Activated CD8-positive, alpha-beta memory T cell treated with anti-CD3 and anti-CD28 coated beads, Interleukin-2, amount 10 ng/mL, durations not matched to agents 7 days and 5 days (primary cell): Measurements from ENCODE around the gene DMD. TPM values are rescaled to one million over a fixed set of nuclear protein-coding genes. Genes with fewer than 3 reads are reported as not detected.

Source experiments
- ATAC-seq: fragments of 150-1000 bp; cut with Tn5 transposase; one replicate; pipeline ENCODE4 v1.10.0; 2021; ENCODE audit warnings: moderate library complexity
- CTCF ChIA-PET: fragments of 350-600 bp; sonication (Branson Sonifier 250); formaldehyde crosslinking; loops from one replicate; lab custom pipeline; 2021; ENCODE audit warnings: antibody characterized with exemption; lab: Charles Lee
- DNase-seq: peaks from one replicate; pipeline ENCODE4 v3.0.0-alpha.2; 2020
- H3K27ac Mint-ChIP-seq: one replicate; pipeline ENCODE4 v1.8.0; 2021; ENCODE audit warnings: mild to moderate bottlenecking, mixed read lengths
- H3K27me3 Mint-ChIP-seq: one replicate; pipeline ENCODE4 v1.8.0; 2021; ENCODE audit warnings: mixed read lengths
- H3K36me3 Mint-ChIP-seq: one replicate; pipeline ENCODE4 v1.8.0; 2021; ENCODE audit warnings: mild to moderate bottlenecking, mixed read lengths
- H3K4me1 Mint-ChIP-seq: one replicate; pipeline ENCODE4 v1.8.0; 2021; ENCODE audit warnings: mixed read lengths
- H3K4me3 Mint-ChIP-seq: one replicate; pipeline ENCODE4 v1.8.0; 2021; ENCODE audit warnings: mild to moderate bottlenecking, moderate library complexity, mixed read lengths
- H3K9me3 Mint-ChIP-seq: one replicate; pipeline ENCODE4 v1.8.0; 2022; ENCODE audit warnings: low read depth, mixed read lengths
- total RNA-seq, 2 experiments: library from RNA; stranded (reverse); gene quantifications; one replicate each; pipeline ENCODE4 v1.2.3, GENCODE V29; 2021

The DMD gene
- total RNA-seq, 2 experiments from 2014 or later, result 0.32 to 8.4 TPM

GRCh38 chrX:32496671-32497070 is 714.7 kb downstream of the DMD start:
- no peak overlapping the region for H3K27ac Mint-ChIP-seq
- H3K27me3 Mint-ChIP-seq, result no peaks in the 10 kb centered on the region
- H3K36me3 Mint-ChIP-seq, result no peaks in the 10 kb centered on the region
- ATAC-seq (no peak), DNase-seq (no peak)
- H3K9me3 Mint-ChIP-seq, result no peaks in the 10 kb centered on the region
- H3K4me3 Mint-ChIP-seq, result no peak overlapping the region
- H3K4me1 Mint-ChIP-seq, result no peaks in the 10 kb centered on the region
- CTCF ChIA-PET, result no interaction called here

- H3K9me3 Mint-ChIP-seq, result no peaks in the 10 kb centered on the region
- H3K36me3 Mint-ChIP-seq, result no peaks in the 10 kb centered on the region
- H3K27ac Mint-ChIP-seq, result no peak overlapping the region
- H3K27me3 Mint-ChIP-seq, result no peaks in the 10 kb centered on the region
- ATAC-seq (no peak), DNase-seq (no peak)
- no peak overlapping the region for H3K4me3 Mint-ChIP-seq
- CTCF ChIA-PET, result no interaction called here
- no peaks in the 10 kb centered on the region for H3K4me1 Mint-ChIP-seq
These were observed 715.5 kb downstream of the DMD start for GRCh38 chrX:32495855-32496254.

GRCh38 chrX:32489125-32489524 is 722.2 kb downstream of the DMD start:
- Mint-ChIP-seq H3K27ac (no peak overlapping the region), H3K36me3 (no peaks in the 10 kb centered on the region), H3K27me3 (no peaks in the 10 kb centered on the region), H3K4me3 (no peak overlapping the region), H3K4me1 (no peaks in the 10 kb centered on the region), H3K9me3 (no peaks in the 10 kb centered on the region)
- ATAC-seq (no peak), DNase-seq (no peak)
- CTCF ChIA-PET, result no interaction called here

GRCh38 chrX:32483534-32484136 is 727.7 kb downstream of the DMD start:
- no peak overlapping the region for H3K4me3 Mint-ChIP-seq
- no peaks in the 10 kb centered on the region for H3K9me3 Mint-ChIP-seq
- CTCF ChIA-PET, result interaction anchor here (0.6 kb wide), 1 partner anchor 267 kb away, joined by 3 read pairs; no protein-coding TSS in a partner anchor
- ATAC-seq (no peak), DNase-seq (no peak)
- H3K27ac Mint-ChIP-seq, result no peak overlapping the region
- no peaks in the 10 kb centered on the region for H3K36me3 Mint-ChIP-seq
- H3K27me3 Mint-ChIP-seq, result no peaks in the 10 kb centered on the region
- no peaks in the 10 kb centered on the region for H3K4me1 Mint-ChIP-seq

- H3K4me1 Mint-ChIP-seq, result no peaks in the 10 kb centered on the region
- no peaks in the 10 kb centered on the region for H3K27me3 Mint-ChIP-seq
- H3K4me3 Mint-ChIP-seq, result no peak overlapping the region
- H3K27ac Mint-ChIP-seq, result no peak overlapping the region
- CTCF ChIA-PET, result no interaction called here
- DNase-seq, result no peak
- no peaks in the 10 kb centered on the region for H3K9me3 Mint-ChIP-seq
- H3K36me3 Mint-ChIP-seq, result no peaks in the 10 kb centered on the region
- ATAC-seq, result no peak
These were observed 731.3 kb downstream of the DMD start for GRCh38 chrX:32480019-32480418.

GRCh38 chrX:32472364-32472763 is 739.0 kb downstream of the DMD start:
- H3K9me3 Mint-ChIP-seq, result no peaks in the 10 kb centered on the region

GRCh38 chrX:32455704-32456103 is 755.6 kb downstream of the DMD start:
- Mint-ChIP-seq H3K27me3 (no peaks in the 10 kb centered on the region), H3K4me1 (peaks cover 5% of the 10 kb centered on the region), H3K36me3 (peaks cover 4% of the 10 kb centered on the region), H3K27ac (no peak overlapping the region), H3K4me3 (no peak overlapping the region), H3K9me3 (peaks cover 4% of the 10 kb centered on the region)
- DNase-seq, result no peak
- CTCF ChIA-PET, result no interaction called here
- ATAC-seq, result no peak

More at GRCh38 chrX:32472364-32472763, 739.0 kb downstream of the DMD start:
- Mint-ChIP-seq H3K27ac (no peak overlapping the region), H3K4me1 (no peaks in the 10 kb centered on the region), H3K4me3 (no peak overlapping the region), H3K36me3 (no peaks in the 10 kb centered on the region), H3K27me3 (no peaks in the 10 kb centered on the region)
- CTCF ChIA-PET, result no interaction called here
- DNase-seq, result no peak
- no peak for ATAC-seq

- Mint-ChIP-seq H3K36me3 (peaks cover 6% of the 10 kb centered on the region), H3K4me1 (peaks cover 10% of the 10 kb centered on the region), H3K9me3 (peaks cover 4% of the 10 kb centered on the region), H3K27ac (peak overlapping the region; percentile 80), H3K4me3 (peak overlapping the region; percentile 18), H3K27me3 (no peaks in the 10 kb centered on the region)
- CTCF ChIA-PET, result no interaction called here
- ATAC-seq (no peak), DNase-seq (no peak)
These were observed 759.2 kb downstream of the DMD start for GRCh38 chrX:32451954-32452695.

- H3K36me3 Mint-ChIP-seq, result peaks cover 6% of the 10 kb centered on the region
- no peak for DNase-seq
- CTCF ChIA-PET, result no interaction called here
- H3K4me3 Mint-ChIP-seq, result no peak overlapping the region
- peaks cover 10% of the 10 kb centered on the region for H3K4me1 Mint-ChIP-seq
- H3K27ac Mint-ChIP-seq, result peak overlapping the region; percentile 23
- peaks cover 4% of the 10 kb centered on the region for H3K9me3 Mint-ChIP-seq
- no peak for ATAC-seq
- no peaks in the 10 kb centered on the region for H3K27me3 Mint-ChIP-seq
These were observed 762.4 kb downstream of the DMD start for GRCh38 chrX:32448945-32449344.

GRCh38 chrX:32448320-32448719 is 763.0 kb downstream of the DMD start:
- Mint-ChIP-seq H3K27me3 (no peaks in the 10 kb centered on the region), H3K36me3 (peaks cover 6% of the 10 kb centered on the region), H3K27ac (peak overlapping the region; percentile 23), H3K9me3 (peaks cover 4% of the 10 kb centered on the region), H3K4me3 (no peak overlapping the region), H3K4me1 (peaks cover 10% of the 10 kb centered on the region)
- DNase-seq (peak; percentile 39), ATAC-seq (peak; percentile 70)
- CTCF ChIA-PET, result no interaction called here

- H3K27ac Mint-ChIP-seq, result no peak overlapping the region
- no peak overlapping the region for H3K4me3 Mint-ChIP-seq
- H3K27me3 Mint-ChIP-seq, result no peaks in the 10 kb centered on the region
- H3K9me3 Mint-ChIP-seq, result peaks cover 4% of the 10 kb centered on the region
- ATAC-seq (no peak), DNase-seq (no peak)
- peaks cover 10% of the 10 kb centered on the region for H3K4me1 Mint-ChIP-seq
- CTCF ChIA-PET, result no interaction called here
- peaks cover 6% of the 10 kb centered on the region for H3K36me3 Mint-ChIP-seq
These were observed 763.7 kb downstream of the DMD start for GRCh38 chrX:32447640-32448039.

- Mint-ChIP-seq H3K27ac (no peak overlapping the region), H3K36me3 (no peaks in the 10 kb centered on the region), H3K9me3 (no peaks in the 10 kb centered on the region), H3K27me3 (no peaks in the 10 kb centered on the region), H3K4me1 (no peaks in the 10 kb centered on the region), H3K4me3 (no peak overlapping the region)
- CTCF ChIA-PET, result interaction anchor here (1.1 kb wide), 1 partner anchor 1288 kb away, joined by 3 read pairs; no protein-coding TSS in a partner anchor
- DNase-seq, result no peak
- ATAC-seq, result no peak
These were observed 767.5 kb downstream of the DMD start for GRCh38 chrX:32443841-32444240.

GRCh38 chrX:32421266-32421665 is 790.1 kb downstream of the DMD start:
- ATAC-seq, result no peak
- CTCF ChIA-PET, result no interaction called here
- no peak overlapping the region for H3K27ac Mint-ChIP-seq
- no peaks in the 10 kb centered on the region for H3K9me3 Mint-ChIP-seq
- no peak for DNase-seq
- no peaks in the 10 kb centered on the region for H3K36me3 Mint-ChIP-seq
- H3K27me3 Mint-ChIP-seq, result no peaks in the 10 kb centered on the region
- H3K4me1 Mint-ChIP-seq, result no peaks in the 10 kb centered on the region
- no peak overlapping the region for H3K4me3 Mint-ChIP-seq

GRCh38 chrX:32408389-32408788 is 803.0 kb downstream of the DMD start:
- CTCF ChIA-PET, result no interaction called here
- ATAC-seq, result no peak
- H3K9me3 Mint-ChIP-seq, result no peaks in the 10 kb centered on the region

More at GRCh38 chrX:32408389-32408788, 803.0 kb downstream of the DMD start:
- Mint-ChIP-seq H3K36me3 (no peaks in the 10 kb centered on the region), H3K4me3 (no peak overlapping the region), H3K27me3 (no peaks in the 10 kb centered on the region), H3K4me1 (no peaks in the 10 kb centered on the region), H3K27ac (no peak overlapping the region)
- DNase-seq, result peak; percentile 34
